Iris pigment epithelial cell (primary cell): ENCODE data around the gene ATP6V0A1.
"Not testable (repeated sequence)": the region's sequence is repeated elsewhere in the genome, so short reads cannot be mapped to it uniquely, and the experiment has no call there.

Experiments
- DNase-seq: peaks from one replicate; pipeline ENCODE4 v3.0.0-alpha.2; 2011; ENCODE audit warnings: low read depth

Gene ATP6V0A1

GRCh38 chr17:42436391-42436790 lies 22.3 kb upstream of the ATP6V0A1 start:
- DNase-seq = peak; percentile 85

GRCh38 chr17:42438600-42439567 lies 19.8 kb upstream of the ATP6V0A1 start:
- peak; percentile 41 for DNase-seq

GRCh38 chr17:42441371-42442195 lies 17.1 kb upstream of the ATP6V0A1 start:
- no peak for DNase-seq

GRCh38 chr17:42442196-42442565 lies 16.5 kb upstream of the ATP6V0A1 start:
- DNase-seq = no peak

DNA sequence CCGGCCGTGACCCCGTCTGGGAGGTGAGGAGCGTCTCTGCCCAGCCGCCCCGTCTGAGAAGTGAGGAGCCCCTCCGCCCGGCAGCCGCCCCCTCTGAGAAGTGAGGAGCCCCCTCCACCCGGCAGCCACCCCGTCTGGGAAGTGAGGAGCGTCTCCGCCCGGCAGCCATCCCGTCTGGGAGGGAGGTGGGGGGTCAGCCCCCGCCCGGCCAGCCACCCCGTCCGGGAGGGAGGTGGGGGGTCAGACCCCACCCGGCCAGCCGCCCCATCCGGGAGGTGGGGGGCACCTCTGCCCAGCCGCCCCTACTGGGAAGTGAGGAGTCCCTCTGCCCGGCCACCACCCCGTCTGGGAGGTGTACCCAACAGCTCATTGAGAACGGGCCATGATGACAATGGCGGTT lies 9.5 kb upstream of the ATP6V0A1 start:
- DNase-seq = not testable (repeated sequence)

GRCh38 chr17:42449838-42450237 lies 8.8 kb upstream of the ATP6V0A1 start:
- DNase-seq = not testable (repeated sequence)

GRCh38 chr17:42451270-42451669 lies 7.4 kb upstream of the ATP6V0A1 start:
- not testable (repeated sequence) for DNase-seq

DNA sequence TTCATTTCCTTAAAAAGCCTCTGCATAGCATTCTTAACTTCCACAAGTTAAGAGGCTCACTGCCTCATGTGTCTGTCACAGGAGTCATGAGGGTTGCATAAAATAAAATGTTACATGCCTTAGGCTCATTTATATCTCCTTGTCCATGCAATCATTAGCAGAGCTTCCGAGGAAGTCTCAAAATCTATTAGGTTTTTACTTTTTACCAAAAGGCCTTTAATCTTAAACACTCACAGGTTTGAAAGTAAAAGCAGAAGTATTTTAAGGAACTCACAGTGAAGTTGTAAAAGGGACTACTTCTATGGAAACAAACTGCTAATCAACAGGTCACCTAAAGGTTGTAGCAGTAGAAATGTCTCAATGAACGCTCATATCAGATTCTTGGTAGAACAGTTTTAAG lies 5.2 kb upstream of the ATP6V0A1 start:
- DNase-seq = no peak

DNA sequence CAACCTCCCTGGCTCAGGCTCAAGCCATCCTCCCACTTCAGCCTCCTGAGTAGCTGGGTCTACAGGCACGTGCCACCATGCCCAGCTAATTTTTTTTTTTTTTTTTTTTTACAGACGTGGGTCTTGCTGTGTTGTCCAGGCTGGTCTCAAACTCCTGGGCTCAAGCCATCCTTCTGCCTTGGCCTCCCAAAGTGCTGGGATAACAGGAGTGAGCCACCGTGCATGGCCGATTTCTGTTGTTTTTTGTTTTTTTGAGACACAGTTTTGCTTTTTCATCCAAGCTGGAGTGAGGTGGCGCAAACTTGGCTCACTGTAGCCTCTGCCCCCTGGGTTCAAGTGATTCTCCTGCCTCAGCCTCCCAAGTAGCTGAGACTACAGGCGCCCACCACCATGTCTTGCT lies 3.7 kb upstream of the ATP6V0A1 start:
- not testable (repeated sequence) for DNase-seq

DNA sequence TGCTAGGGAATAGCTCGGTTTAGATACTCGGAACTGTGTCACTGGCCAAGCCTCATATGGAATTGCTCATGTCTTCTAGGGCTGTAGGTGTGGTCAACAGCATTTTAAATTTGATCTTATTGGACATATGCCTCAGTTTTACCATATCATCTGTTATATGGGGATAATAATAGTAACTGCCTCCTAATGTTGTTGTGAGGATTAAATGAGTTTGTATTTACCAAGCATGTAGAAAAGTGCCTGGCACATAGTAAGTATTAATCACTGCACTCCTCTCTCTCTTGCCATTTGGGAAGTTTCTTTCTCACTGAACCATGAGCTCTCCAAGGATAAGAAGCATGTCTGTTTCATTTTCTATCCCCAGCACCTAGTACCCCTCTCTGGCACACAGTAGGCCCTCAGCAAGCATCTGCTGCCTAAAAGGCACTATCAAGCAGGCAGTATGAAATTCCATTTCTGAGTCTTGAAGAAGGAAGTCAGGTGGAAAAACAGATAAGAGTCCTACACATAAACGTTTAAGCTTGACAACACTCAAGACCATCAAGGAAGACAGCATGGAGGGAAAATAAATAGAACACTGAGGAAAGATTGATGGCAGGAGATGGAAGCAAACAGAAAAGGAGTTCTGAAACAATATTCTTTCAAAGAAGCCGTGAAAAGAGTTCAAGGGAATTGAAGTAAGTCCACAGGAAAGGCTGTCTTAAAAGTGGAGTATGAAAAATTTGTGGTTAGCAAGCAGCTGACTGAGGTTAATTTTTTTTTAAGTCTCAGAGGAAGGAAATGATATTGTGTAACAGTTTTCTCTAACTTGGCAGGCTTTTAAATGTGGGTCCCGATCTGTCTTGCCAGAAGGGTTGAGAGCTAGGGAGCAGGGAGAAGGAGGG lies 2.2 kb upstream of the ATP6V0A1 start:
- peak; percentile 90 for DNase-seq

DNA sequence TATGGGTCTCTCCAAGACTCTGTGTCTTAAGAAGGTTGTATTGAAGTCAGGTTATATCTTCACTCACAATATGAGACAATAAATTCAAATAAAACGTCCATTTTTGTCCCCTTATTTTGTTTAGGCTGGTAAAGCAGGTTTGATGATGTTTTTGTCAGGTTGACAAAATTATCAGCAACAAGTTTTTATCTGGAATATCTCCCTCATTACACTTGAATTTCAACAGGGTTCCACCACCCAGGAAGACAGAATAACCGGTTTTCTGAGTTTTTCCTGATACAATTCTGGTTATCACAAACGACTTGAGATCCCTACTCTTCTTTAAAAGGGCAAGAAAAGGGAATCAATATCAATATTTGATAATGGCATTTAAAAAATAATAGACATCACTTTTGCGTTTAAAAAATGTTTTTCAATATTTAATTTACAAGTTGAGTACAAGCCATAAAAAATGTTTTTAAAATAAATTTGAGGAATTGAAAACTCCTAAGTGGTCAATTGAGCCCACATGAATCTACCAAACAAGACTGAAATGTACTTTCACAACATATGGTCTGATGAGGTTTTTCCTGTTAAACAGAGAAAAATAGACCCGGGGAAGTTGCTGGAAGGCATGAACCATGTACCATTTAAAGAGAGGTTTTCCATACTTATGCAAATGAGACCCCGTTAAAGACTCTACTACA lies 1.4 kb upstream of the ATP6V0A1 start:
- peak; percentile 26 for DNase-seq

- DNase-seq = peak; percentile 72
Measured at GRCh38 chr17:42459256-42459800, 650 bp downstream of the ATP6V0A1 start.

GRCh38 chr17:42459801-42460281 lies 1.2 kb downstream of the ATP6V0A1 start:
- peak; percentile 83 for DNase-seq

DNA sequence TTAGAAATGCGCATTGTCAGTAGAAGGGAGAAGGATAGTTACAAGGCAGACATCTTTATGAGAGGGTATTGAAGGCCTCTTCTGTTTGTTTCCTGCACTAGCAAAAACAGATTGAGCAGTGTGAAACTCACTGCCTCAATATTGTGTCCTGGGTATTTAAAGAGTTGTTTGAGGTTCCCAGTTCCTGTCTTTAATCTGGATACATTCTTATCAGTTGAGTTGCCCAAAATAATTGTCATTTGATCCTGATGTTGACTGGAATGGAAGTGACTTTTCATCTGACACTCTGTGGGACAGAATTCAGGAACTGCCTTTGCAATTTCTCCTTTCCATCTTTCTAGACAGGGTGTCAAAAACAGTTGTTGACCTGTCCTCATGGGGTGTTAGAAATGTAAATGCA lies 1.7 kb downstream of the ATP6V0A1 start:
- no peak for DNase-seq

DNA sequence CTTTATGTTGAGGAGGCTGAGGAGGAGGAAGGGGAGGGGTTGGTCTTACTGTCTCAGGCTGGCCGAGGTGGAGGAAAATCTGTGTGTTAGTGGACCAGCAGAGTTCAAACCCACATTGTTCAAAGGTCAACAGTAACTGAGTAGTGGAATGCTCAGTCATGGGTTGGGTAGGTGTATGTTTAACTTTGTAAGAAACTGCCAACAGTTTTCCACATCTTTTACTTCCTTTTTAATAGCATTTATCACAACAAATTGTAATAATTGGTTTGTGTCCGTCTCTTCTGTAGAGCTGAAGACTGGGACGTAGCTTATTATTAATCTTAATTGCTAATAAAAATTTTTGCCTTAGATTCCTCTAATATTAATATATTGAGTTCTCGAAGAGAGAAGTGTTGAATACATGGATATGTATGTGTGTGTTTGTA lies 5.3 kb downstream of the ATP6V0A1 start:
- DNase-seq = no peak

DNA sequence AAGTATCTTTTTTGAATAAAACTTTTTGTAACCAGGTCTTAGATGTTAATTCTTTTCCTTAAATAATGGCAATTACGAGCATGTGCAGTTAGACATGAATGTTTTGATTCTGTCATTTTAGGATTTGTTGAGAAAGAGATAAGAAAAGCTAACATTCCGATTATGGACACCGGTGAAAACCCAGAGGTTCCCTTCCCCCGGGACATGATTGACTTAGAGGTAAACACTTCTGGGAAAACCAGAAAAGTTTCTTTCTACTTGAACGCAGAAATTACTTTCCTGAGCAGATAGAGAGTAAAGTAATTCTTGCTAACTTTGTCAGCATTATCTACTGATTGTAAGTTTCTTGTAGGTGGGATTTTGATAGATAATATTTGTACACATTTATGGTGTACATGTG lies 9.2 kb downstream of the ATP6V0A1 start:
- DNase-seq = no peak

DNA sequence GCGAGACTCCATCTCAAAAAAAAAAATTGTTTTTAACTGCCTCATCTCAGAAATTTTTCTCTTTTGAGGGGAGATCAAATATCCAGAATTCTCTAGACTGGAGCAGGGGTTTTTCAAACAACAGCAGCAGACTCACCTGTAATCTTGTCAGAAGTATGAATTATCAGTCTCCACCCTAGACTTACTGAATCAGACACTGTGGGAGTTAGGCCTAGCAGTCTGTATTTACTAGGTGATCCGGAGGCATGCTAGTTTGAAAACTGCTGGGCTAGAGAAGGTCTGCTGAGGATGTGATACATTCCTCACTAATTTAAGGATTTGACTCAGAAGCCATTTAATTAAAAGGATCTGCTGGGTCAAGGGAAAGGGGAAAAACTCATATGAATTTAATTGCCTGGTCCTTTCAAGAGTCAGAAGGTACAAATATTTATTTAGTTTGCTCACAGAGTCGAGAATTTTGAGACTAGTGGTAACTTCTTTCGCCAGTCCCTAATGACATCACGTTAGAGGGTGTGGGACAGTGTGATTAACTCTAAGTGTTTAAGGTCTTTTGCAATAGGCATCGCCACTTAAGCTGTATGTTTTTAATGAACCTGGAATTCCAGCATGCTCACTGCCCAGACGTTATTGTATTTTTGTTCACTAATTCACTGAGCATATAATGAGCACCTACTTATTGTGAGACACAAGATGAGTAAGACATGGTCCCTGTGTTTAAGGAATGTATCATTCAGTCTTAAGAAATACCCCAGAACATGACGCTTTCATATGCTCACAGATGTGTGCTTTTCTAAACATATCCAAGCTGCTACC lies 14.2 kb downstream of the ATP6V0A1 start:
- peak; percentile 95 for DNase-seq

DNA sequence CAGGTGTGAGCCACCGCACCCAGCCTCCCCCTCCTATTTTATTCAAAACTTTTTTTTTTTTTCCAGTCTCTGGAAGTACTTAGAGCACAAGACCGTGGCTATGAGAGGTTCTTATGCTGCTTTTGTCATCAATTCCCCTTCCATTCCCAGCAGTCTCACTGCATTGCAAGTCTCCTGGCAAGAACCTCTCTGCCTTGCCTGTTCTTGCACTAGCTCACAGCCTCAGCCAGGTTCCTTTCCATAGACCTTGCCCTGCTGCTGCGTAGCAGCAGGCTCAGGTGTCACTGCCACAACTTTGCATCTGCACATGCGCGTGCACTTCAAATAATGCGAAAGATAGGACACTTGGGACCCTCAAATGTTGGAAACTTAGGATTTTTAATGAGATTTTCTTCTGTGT lies 15.6 kb downstream of the ATP6V0A1 start:
- DNase-seq = no peak

DNA sequence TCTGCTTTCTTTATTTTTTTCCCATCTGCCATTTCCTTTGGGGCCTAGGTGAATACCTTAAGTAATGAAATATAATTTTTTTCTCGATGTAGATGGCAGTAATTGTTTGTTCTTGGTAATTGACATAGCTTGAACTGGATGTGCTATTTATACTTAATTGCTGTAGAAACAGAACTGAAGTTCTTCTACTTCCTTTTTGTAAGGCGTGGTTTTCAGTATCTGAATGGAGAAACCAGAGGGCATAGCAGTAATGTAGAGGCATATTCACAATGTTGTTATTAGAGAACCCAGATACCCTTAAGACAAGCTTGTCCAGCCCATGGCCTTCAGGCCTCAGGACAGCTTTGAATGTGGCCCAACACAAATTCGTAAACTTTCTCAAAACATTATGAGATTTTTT lies 16.4 kb downstream of the ATP6V0A1 start:
- no peak for DNase-seq

DNA sequence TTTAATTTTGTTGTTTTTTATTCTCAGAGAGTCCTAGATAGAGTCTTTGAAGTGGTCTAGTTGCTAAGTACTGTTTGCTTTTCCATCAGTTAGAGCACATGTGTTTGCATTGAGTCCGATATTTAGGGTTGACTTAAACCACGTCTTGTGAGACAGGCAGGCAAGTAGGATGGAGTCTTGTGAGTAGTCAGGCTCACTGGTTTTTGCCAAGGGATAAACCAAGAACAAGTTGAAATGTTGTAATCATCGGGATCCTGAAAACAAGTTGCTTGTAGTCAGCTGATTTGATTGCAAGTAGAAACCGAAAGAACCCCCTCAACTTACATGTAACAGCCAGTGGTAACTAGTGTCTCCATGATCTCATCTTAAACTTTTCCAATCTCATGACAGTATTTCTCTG lies 17.2 kb downstream of the ATP6V0A1 start:
- peak; percentile 25 for DNase-seq
